Endothelial cell of hepatic sinusoid (primary cell): Measurements from ENCODE around the gene PFKL.
"Not testable (repeated sequence)": the region's sequence is repeated elsewhere in the genome, so short reads cannot be mapped to it uniquely, and the experiment has no call there.

Experiments
- in situ Hi-C: cut with HindIII; loops from 2 replicates; pipeline ENCODE4 v1.10.0; 2017; ENCODE audit warnings: low sequenced_read_pairs

PFKL gene

GRCh38 chr21:44275041-44275440, 24.8 kb upstream of the PFKL start:
- in situ Hi-C loops, result no loop called here

- in situ Hi-C loops, result no loop called here
These were observed 20.2 kb upstream of the PFKL start for GRCh38 chr21:44279354-44280260.

- in situ Hi-C loops, result no loop called here
These were observed 18.1 kb upstream of the PFKL start for GRCh38 chr21:44281801-44282200.

- in situ Hi-C loops, result no loop called here
These were observed 17.5 kb upstream of the PFKL start for GRCh38 chr21:44282370-44282769.

GRCh38 chr21:44283211-44283785, 16.6 kb upstream of the PFKL start:
- in situ Hi-C loops, result not testable (repeated sequence)

- in situ Hi-C loops, result no loop called here
These were observed 15.9 kb upstream of the PFKL start for GRCh38 chr21:44283948-44284347.

- in situ Hi-C loops, result no loop called here
These were observed 14.5 kb upstream of the PFKL start, which contains the start of gene AIRE for GRCh38 chr21:44285138-44285992. AIRE (plus strand) TSS chr21:44285876; CDS start chr21:44286007, 131 bp downstream.

- in situ Hi-C loops, result no loop called here
These were observed 13.7 kb upstream of the PFKL start for GRCh38 chr21:44286086-44286715.

GRCh38 chr21:44286716-44287632, 12.9 kb upstream of the PFKL start:
- in situ Hi-C loops, result no loop called here

GRCh38 chr21:44288251-44289110, 11.4 kb upstream of the PFKL start:
- in situ Hi-C loops, result no loop called here

GRCh38 chr21:44289381-44290010, 10.4 kb upstream of the PFKL start:
- in situ Hi-C loops, result no loop called here

GRCh38 chr21:44290327-44291077, 9.4 kb upstream of the PFKL start:
- in situ Hi-C loops, result no loop called here

GRCh38 chr21:44291078-44291935, 8.5 kb upstream of the PFKL start:
- in situ Hi-C loops, result no loop called here

- in situ Hi-C loops, result no loop called here
These were observed 7.7 kb upstream of the PFKL start for GRCh38 chr21:44291936-44292811.

GRCh38 chr21:44292812-44293195, 7.0 kb upstream of the PFKL start:
- in situ Hi-C loops, result no loop called here
